Fibroblast of villous mesenchyme (primary cell): ENCODE measurements around the gene ATP1A2. TPM values are rescaled to one million over a fixed set of nuclear protein-coding genes. Genes with fewer than 3 reads are reported as not detected.

Source experiments
- DNase-seq: peaks from one replicate; pipeline ENCODE4 v3.0.0-alpha.2; 2010; ENCODE audit warnings: low read depth
- H3K4me3 ChIP-seq: 2 replicates; pipeline ENCODE4 v1.5.1; 2011; ENCODE audit warnings: low read depth, mild to moderate bottlenecking, low read length
- total RNA-seq: library from RNA; depleted of rRNA; stranded (reverse); fragments of >200 nt; gene quantifications from 2 replicates; pipeline ENCODE4 v1.2.3, GENCODE V29; 2012
- TF ChIP-seq, protein P1 (sequence below): IDR thresholded peaks from 2 replicates; pipeline ENCODE4 v1.5.1; 2012; ENCODE audit warnings: low read depth, mild to moderate bottlenecking, low read length; ENCODE audit not compliant: insufficient read depth

ATP1A2 gene
- total RNA-seq, 1 donor: not detected

DNA sequence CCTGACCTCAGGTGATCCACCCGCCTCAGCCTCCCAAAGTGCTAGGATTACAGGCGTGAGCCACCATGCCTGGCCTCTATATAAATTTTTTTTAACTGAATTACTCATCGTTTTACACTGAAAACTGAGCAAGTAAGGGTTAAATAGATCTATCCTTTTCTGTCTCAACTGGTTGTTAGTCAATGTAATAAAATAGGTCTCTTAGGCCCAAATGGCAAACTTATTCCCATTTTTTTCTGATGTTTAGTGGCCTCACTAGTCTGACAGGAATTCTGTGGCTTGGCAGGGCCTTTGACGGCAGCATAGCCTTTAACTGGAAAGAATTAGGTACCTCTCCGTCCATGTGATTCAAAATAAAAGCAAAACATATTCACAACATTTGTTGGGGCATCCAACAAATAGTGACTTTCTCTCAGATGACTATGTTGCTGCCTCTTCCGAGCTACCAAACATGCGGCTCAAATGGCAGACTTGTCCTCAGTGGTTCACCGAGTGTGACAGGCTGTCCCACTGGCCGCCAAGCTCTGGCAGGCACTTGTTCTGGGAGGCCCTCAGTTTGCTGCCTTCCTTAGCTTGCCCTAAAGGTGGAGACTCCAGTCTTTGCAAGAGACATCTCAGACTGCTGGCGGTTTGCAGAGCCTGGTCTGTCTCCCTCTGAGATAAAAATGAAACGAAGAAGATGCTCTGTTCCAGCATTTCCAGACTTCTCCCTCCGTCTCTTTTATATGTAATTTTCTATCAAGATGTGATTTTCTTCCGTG is 53.2 kb downstream of the ATP1A2 start:
- TF ChIP-seq, protein P1, sequence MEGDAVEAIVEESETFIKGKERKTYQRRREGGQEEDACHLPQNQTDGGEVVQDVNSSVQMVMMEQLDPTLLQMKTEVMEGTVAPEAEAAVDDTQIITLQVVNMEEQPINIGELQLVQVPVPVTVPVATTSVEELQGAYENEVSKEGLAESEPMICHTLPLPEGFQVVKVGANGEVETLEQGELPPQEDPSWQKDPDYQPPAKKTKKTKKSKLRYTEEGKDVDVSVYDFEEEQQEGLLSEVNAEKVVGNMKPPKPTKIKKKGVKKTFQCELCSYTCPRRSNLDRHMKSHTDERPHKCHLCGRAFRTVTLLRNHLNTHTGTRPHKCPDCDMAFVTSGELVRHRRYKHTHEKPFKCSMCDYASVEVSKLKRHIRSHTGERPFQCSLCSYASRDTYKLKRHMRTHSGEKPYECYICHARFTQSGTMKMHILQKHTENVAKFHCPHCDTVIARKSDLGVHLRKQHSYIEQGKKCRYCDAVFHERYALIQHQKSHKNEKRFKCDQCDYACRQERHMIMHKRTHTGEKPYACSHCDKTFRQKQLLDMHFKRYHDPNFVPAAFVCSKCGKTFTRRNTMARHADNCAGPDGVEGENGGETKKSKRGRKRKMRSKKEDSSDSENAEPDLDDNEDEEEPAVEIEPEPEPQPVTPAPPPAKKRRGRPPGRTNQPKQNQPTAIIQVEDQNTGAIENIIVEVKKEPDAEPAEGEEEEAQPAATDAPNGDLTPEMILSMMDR: no peak
- DNase-seq: no peak
- no peak overlapping the region for H3K4me3 ChIP-seq

DNA sequence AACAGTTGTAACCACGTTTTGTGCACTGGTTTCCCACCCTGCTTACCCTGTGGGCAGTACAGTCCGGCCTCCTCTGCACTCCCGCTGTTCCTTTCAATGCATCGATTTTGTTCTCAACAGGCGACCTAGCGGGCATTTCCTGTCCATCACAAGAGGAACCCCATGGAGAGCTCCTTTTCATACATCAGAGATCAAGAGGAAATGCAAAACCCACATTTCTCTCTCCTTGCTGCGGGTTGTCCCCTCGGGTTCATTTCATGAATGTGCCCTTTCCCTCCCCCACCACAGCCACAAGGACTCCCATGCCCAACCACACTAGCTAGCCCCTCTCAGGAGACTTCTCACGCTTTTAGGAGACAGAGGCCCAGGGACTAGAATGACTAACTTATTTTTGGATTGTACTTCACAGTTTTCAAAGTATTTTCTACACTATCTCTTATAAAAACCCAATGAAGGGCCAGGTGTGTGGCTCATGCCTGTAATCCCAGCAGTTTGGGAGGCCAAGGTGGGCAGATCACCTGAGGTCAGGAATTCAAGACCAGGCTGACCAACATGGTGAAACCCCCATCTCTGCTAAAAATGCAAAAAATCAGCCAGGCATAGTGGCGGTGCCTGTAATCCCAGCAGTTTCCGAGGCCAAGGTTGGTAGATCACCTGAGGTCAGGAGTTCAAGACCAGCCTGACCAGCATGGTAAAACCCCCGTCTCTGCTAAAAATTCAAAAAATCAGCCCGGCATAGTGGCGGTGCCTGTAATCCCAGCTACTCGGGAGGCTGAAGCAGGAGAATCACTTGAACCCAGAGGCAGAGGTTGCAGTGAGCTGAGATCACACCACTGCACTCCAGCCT is 54.2 kb downstream of the ATP1A2 start:
- TF ChIP-seq, protein P1: no peak
- no peak for DNase-seq

DNA sequence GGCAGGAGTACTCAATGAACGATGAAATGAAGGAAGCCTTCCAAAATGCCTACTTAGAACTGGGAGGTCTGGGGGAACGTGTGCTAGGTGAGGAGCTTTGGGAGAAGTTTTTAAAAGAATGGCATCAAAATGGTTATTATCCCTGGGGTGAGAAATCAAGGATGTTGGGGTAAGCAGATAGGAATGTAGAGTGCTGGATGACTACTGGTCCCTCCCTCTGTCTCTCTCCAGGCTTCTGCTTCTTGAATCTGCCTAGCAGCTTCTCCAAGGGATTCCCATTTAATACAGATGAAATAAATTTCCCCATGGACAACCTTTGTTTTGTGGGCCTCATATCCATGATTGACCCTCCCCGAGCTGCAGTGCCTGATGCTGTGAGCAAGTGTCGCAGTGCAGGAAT is 55.8 kb downstream of the ATP1A2 start:
- no peak overlapping the region for H3K4me3 ChIP-seq
- no peak for DNase-seq
- TF ChIP-seq, protein P1: no peak

More for the DNA sequence above, 54.2 kb downstream of the ATP1A2 start:
- H3K4me3 ChIP-seq: no peak overlapping the region

DNA sequence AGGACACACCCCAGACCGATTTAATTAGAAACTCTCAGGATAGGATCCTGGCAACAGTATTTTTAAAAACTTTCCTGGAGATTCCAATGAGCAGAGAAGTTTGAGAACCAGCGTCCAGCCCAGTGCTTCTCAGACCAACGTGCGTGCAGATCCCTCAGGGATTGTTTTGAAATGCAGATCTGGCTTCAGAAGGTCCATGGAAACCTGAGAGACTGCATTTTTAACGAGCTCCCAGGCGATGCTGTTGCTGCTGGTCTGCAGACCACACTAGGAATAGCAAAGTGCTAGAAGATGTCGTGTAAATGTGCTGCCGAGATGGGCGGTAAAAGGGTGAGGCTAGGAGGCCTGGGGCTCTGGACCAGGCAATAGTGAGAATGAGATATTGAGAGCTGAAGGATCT is 56.4 kb downstream of the ATP1A2 start:
- H3K4me3 ChIP-seq: no peak overlapping the region
- TF ChIP-seq, protein P1: no peak
- no peak for DNase-seq

DNA sequence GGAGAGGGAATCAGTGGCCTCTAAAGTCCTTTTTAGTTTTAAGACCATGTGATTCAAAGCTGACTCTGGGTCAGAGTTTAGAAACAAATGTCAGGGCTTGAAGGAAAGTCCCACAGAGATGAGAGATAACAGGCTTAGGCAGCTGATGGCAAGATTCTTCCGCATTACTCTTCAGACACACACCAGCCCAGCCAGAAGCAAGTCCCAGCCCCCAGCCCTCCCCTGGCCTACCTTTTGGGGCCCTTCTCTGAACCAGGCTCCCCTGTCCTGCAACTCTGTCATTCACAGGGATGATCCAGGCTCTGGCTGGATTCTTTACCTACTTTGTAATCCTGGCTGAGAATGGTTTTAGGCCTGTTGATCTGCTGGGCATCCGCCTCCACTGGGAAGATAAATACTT is 61.7 kb downstream of the ATP1A2 start:
- no peak overlapping the region for H3K4me3 ChIP-seq
- no peak for DNase-seq
- TF ChIP-seq, protein P1: no peak

DNA sequence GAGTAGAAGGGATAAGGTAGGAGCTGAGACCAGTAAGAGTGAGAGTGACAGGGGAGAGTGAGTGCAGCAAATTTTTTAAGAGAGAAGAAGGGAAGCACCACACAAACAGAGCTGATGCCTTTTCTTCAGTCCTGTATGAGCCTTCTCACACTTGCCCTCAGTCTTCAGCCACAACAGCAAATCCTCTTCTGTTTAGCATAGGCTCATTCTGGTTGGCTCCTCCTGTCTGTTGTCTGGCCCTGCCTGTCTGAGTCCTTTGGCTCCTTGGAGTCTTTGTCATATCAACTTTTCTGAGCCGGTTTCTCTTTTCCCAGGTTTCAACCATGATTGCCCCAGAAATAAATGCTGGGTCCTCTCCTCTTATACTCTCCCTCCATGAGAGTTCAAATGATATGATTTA is 62.1 kb downstream of the ATP1A2 start:
- no peak overlapping the region for H3K4me3 ChIP-seq
- TF ChIP-seq, protein P1: no peak
- no peak for DNase-seq
